GM12878 (cell line): ENCODE results near the gene SUOX. TPM values are rescaled to one million over a fixed set of nuclear protein-coding genes. Genes with fewer than 3 reads are reported as not detected.

Source experiments
- ATAC-seq: fragments of 200-7000 bp; cut with Tn5 transposase; 3 replicates; pipeline ENCODE4 v1.9.1; 2020; ENCODE audit warnings: mild to moderate bottlenecking, moderate library complexity
- BruUV-seq: library from RNA; stranded (reverse); fragments of 400-500 nt; replicated peaks from 2 replicates; lab custom pipeline; 2021; lab: Mats Ljungman, UMichigan
- CTCF ChIA-PET: fragments of 300-600 bp; sonication (Branson Sonifier 250); formaldehyde crosslinking; extraction: SDS; loops from one replicate; lab custom pipeline; 2021; ENCODE audit warnings: inconsistent platforms; lab: Yijun Ruan, JAX
- POLR2A ChIA-PET: fragments of 350-600 bp; formaldehyde crosslinking; extraction: SDS; loops from one replicate; lab custom pipeline; 2021; ENCODE audit warnings: inconsistent platforms; lab: Charles Lee
- RAD21 ChIA-PET: fragments of 300-600 bp; sonication (Branson Sonifier 250); formaldehyde crosslinking; loops from one replicate; lab custom pipeline; 2023; ENCODE audit warnings: antibody characterized with exemption; ENCODE audit not compliant: unreplicated experiment; lab: Charles Lee
- SMC1A ChIA-PET: fragments of 300-600 bp; sonication (Branson Sonifier 250); formaldehyde crosslinking; loops from one replicate; lab custom pipeline; 2023; ENCODE audit not compliant: unreplicated experiment, uncharacterized antibody; lab: Charles Lee
- DNase-seq: peaks from one replicate; pipeline ENCODE4 v3.0.0-alpha.2; 2011; ENCODE audit warnings: low read depth, low spot score
- FAIRE-seq: peaks from 3 replicates; lab custom pipeline; 2011; peaks lifted over from hg19 to GRCh38; lab: Jason Lieb, UNC
- H2AFZ ChIP-seq: 2 replicates; pipeline ENCODE4 v1.6.0; 2011; ENCODE audit warnings: low read depth, low read length, control low read depth; ENCODE audit not compliant: control insufficient read depth
- H3K27ac ChIP-seq: 2 replicates; pipeline ENCODE4 v1.5.1; 2011; ENCODE audit warnings: control low read depth; ENCODE audit not compliant: control insufficient read depth, insufficient read depth
- H3K27me3 ChIP-seq, 2 experiments: replicated peaks in 1 of 2; 2 replicates each; pipeline versions ENCODE4 v1.6.0 to v1.6.1; 2011; ENCODE audit warnings: low read length in 1 of 2; ENCODE audit not compliant: control insufficient read depth in 2 of 2, insufficient read depth in 2 of 2
- H3K36me3 ChIP-seq, 2 experiments: 2 replicates each; pipeline ENCODE4 v1.5.1; 2011; ENCODE audit warnings: low read length in 1 of 2; ENCODE audit not compliant: control insufficient read depth in 2 of 2, insufficient read depth in 2 of 2
- H3K4me1 ChIP-seq: 2 replicates; pipeline ENCODE4 v1.6.1; 2011; ENCODE audit warnings: mild to moderate bottlenecking, low read length, moderate library complexity, mixed read lengths; ENCODE audit not compliant: control insufficient read depth, insufficient read depth
- H3K4me2 ChIP-seq: 2 replicates; pipeline ENCODE4 v1.6.0; 2011; ENCODE audit warnings: control low read depth; ENCODE audit not compliant: control insufficient read depth, insufficient read depth
- H3K4me3 ChIP-seq: fragments of 200-600 bp; sonication (generic); 2 replicates; pipeline ENCODE4 v1.5.1; 2016
- H3K79me2 ChIP-seq: 2 replicates; pipeline ENCODE4 v1.6.0; 2011; ENCODE audit warnings: low read length; ENCODE audit not compliant: control insufficient read depth, insufficient read depth
- H3K9ac ChIP-seq: 2 replicates; pipeline ENCODE4 v1.8.0; 2011; ENCODE audit warnings: low read length, control low read depth, mixed read lengths; ENCODE audit not compliant: control insufficient read depth, insufficient read depth
- H3K9me3 ChIP-seq: replicated peaks from 3 replicates; pipeline ENCODE4 v1.5.1; 2011; ENCODE audit warnings: mild to moderate bottlenecking, low read length; ENCODE audit not compliant: control insufficient read depth, insufficient read depth
- H4K20me1 ChIP-seq: 2 replicates; pipeline ENCODE4 v1.6.0; 2011; ENCODE audit not compliant: control insufficient read depth, insufficient read depth
- EGR1 ChIP-seq, 2 experiments: IDR thresholded peaks; 1 replicate in 1 of 2; 2 replicates in 1 of 2; pipeline ENCODE4 v1.6.1; 2011 to 2012; ENCODE audit warnings: low read depth in 2 of 2, low read length in 2 of 2, borderline replicate concordance in 1 of 2, mild to moderate bottlenecking in 1 of 2, moderate library complexity in 1 of 2
- NFYA ChIP-seq: IDR thresholded peaks from 2 replicates; pipeline ENCODE4 v1.6.1; 2011; ENCODE audit warnings: low read depth, mild to moderate bottlenecking, low read length, improper control_type of control experiment, borderline replicate concordance
- NFYB ChIP-seq: IDR thresholded peaks from 2 replicates; pipeline ENCODE4 v1.6.1; 2011; ENCODE audit warnings: low read depth, mild to moderate bottlenecking, low read length, improper control_type of control experiment, moderate library complexity; ENCODE audit not compliant: insufficient read depth
- NR2C2 ChIP-seq: IDR thresholded peaks from 2 replicates; pipeline ENCODE4 v1.6.1; 2011; ENCODE audit warnings: borderline replicate concordance, low read depth; ENCODE audit not compliant: control insufficient read depth, insufficient read length
- SIN3A ChIP-seq: IDR thresholded peaks from 2 replicates; pipeline ENCODE4 v1.6.1; 2012; ENCODE audit warnings: low read depth, low read length, improper control_type of control experiment
- SP1 ChIP-seq: IDR thresholded peaks from one replicate; pipeline ENCODE4 v1.6.1; 2011; ENCODE audit warnings: low read depth, low read length
- SPI1 ChIP-seq: IDR thresholded peaks from 2 replicates; pipeline ENCODE4 v1.6.1; 2011; ENCODE audit warnings: low read depth, mild to moderate bottlenecking, low read length, moderate library complexity, borderline replicate concordance; ENCODE audit not compliant: insufficient read depth
- SUPT20H ChIP-seq: IDR thresholded peaks from 2 replicates; pipeline ENCODE4 v1.6.1; 2011; ENCODE audit warnings: low read depth, mild to moderate bottlenecking, low read length, moderate library complexity, borderline replicate concordance; ENCODE audit not compliant: control insufficient read depth
- WGBS: methylation state at CpG from one replicate; pipeline ENCODE4 v1.1.6; 2016; ENCODE audit warnings: low lambda C conversion rate; ENCODE audit not compliant: insufficient replicate concordance, insufficient coverage; ENCODE audit errors: missing lambda C conversion rate; 5-methylcytosine and 5-hydroxymethylcytosine counted together
- in situ Hi-C: fragments of 300-500 bp; cut with MboI; formaldehyde crosslinking; loops from 9 replicates; pipeline ENCODE4 v1.14.3; 2018; ENCODE audit warnings: mixed read lengths
- intact Hi-C: fragments of 100-400 bp; cut with micrococcal nuclease; formaldehyde crosslinking; loops from one replicate; pipeline ENCODE4 v1.14.2; 2022; ENCODE audit not compliant: unreplicated experiment
- polyA plus RNA-seq, 11 experiments: library from polyadenylated mRNA; depleted of rRNA in 4 of 11; unstranded in 6 of 11; stranded (reverse) in 5 of 11; fragments of >200 nt; fragmentation: Nextera tagmentation in 4 of 11; fragmentation: Illumina TruSeq in 1 of 11; extraction: Ambion mirVana in 4 of 11; extraction: Trizol in 1 of 11; gene quantifications; 1 replicate in 1 of 11; 2 replicates in 10 of 11; pipeline versions ENCODE4 v1.2.1 to v1.2.3, GENCODE V29; 2011 to 2016; ENCODE audit warnings: inconsistent platforms in 2 of 11, missing spikeins in 2 of 11, low read depth in 1 of 11
- total RNA-seq, 4 experiments: library from RNA; depleted of rRNA in 3 of 4; stranded (reverse); fragments of >200 nt in 3 of 4; fragmentation: Illumina TruSeq in 1 of 4; extraction: Trizol in 1 of 4; gene quantifications; 2 replicates each; pipeline versions ENCODE4 v1.2.1 to v1.2.3, GENCODE V29; 2013 to 2021
- TF ChIP-seq, protein P1 (sequence below): fragments of 450-650 bp; IDR thresholded peaks from 2 replicates; pipeline ENCODE4 v1.6.1; 2017; ENCODE audit warnings: mild to moderate bottlenecking, low read depth, inconsistent platforms; ENCODE audit not compliant: poor library complexity, severe bottlenecking

The SUOX gene
- total and polyA plus RNA-seq, 10 of the 15 experiments (the other 5 are each of a cell fraction or from before 2014, with no cell fraction given) = 5.1 to 18.8 (median 13.4) TPM

DNA sequence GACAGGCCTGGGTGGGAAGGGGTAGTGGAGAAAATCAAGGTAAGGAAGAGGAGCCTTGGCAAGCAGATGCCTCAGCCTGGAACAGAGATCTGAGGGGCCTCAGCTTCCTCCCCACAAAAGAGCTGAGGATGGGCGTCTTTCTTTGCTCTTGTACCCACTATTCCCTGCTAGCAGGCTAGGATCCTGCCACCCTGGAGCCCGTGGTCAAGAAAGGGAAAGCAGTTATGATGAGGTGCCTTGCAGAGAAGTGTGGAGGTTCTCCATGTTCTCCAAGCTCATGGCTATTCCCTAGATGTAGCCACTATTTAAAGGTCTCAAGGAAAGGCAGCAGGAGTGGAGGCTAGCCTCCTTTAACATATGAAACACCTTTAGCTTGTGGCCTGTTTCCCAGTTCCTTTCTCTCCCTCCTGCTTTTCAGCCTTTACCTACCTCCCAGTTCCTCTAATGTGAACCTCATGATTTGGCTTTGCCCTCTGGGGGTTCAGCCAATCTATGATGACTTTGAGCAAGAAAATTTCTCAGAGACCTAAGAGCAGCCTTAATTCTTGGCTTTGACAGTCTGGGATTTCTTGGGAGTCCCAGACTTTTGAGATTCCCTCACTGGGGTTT is 24.9 kb downstream of the SUOX start:
- CTCF ChIA-PET = no interaction called here
- no peaks in the 10 kb centered on the region for H3K9me3 ChIP-seq
- H3K4me2 ChIP-seq = no peak overlapping the region
- no peak overlapping the region for H3K27ac ChIP-seq
- H3K9ac ChIP-seq = no peak overlapping the region; the same call in 1 of the 2 replicates
- DNase-seq (no peak), ATAC-seq (no peak), FAIRE-seq (no peak)
- no peaks in the 10 kb centered on the region for H3K27me3 ChIP-seq
- intact Hi-C loops (no loop called here), in situ Hi-C loops (no loop called here)
- RAD21 ChIA-PET = no interaction called here
- H3K36me3 ChIP-seq = no peaks in the 10 kb centered on the region
- POLR2A ChIA-PET = interaction anchor here (0.5 to 0.6 kb wide), 4 partner anchors 16 to 1548 kb away, joined by 3 to 7 read pairs (median 4); no protein-coding TSS in a partner anchor
- H2AFZ ChIP-seq = no peak overlapping the region
- H3K4me1 ChIP-seq = peaks cover 7% of the 10 kb centered on the region
- no TSS peak for BruUV-seq
- H3K79me2 ChIP-seq = no peaks in the 10 kb centered on the region
- no peaks in the 10 kb centered on the region for H4K20me1 ChIP-seq
- H3K4me3 ChIP-seq = no peak overlapping the region
- TF ChIP-seq NFYB = no peak
- TF ChIP-seq SPI1 = peak; percentile 78
- WGBS = 68% methylated on average over 2 of the region's 2 CpGs
- SMC1A ChIA-PET = interaction anchor here (0.9 to 1.6 kb wide), 2 partner anchors 13 to 195 kb away, joined by 3 to 4 read pairs; no protein-coding TSS in a partner anchor

DNA sequence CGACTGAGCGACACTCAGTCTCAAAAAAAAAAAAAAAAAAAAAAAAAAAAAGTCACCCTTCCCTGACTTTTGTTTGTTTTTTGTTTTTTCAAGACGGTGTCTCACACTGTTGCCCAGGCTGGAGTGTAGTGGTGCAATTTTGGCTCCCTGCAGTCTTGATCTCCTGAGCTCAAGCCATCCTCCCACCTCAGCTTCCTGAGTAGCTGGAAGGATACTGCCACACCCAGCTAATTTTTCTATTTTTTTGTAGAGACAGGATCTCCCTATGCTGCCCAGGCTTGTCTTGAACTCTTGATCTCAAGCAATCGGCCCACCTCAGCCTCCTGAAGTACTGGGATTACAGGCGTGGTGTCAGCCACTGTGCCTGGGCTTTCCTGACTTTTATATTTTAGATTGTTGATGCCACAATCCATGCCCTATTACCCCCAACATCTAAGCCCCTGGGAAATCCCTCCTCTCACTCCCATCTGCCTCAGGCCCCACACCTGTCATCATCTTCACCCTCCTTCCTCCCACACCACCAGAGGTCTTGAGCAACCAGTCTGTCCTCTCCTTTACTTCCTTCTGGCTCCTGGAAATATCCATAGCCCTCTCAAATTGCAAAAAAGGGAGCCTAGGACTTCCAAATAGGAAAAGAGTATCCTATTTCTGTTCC is 31.6 kb downstream of the SUOX start:
- Histone ChIP-seq H3K27me3 (no peaks in the 10 kb centered on the region), H3K79me2 (no peaks in the 10 kb centered on the region), H3K9ac (no peak overlapping the region), H2AFZ (no peak overlapping the region), H3K9me3 (no peaks in the 10 kb centered on the region), H3K4me2 (no peak overlapping the region), H4K20me1 (no peaks in the 10 kb centered on the region), H3K27ac (no peak overlapping the region), H3K4me3 (no peak overlapping the region), H3K36me3 (no peaks in the 10 kb centered on the region), H3K4me1 (no peaks in the 10 kb centered on the region)
- POLR2A ChIA-PET = interaction anchor here (0.5 to 0.7 kb wide), 4 partner anchors 15 to 159 kb away, joined by 3 to 8 read pairs (median 4); no protein-coding TSS in a partner anchor
- CTCF ChIA-PET = interaction anchor here (0.7 to 6.1 kb wide), 20 partner anchors 8 to 290 kb away, joined by 3 to 107 read pairs (median 7); partner anchors contain the start of genes IKZF4, ORMDL2, RAB5B and SARNP
- FAIRE-seq = no peak
- no peak for DNase-seq
- SMC1A ChIA-PET = interaction anchor here (1.0 to 2.1 kb wide), 12 partner anchors 9 to 290 kb away, joined by 3 to 15 read pairs (median 4); partner anchors contain the start of gene SUOX
- in situ Hi-C loops (no loop called here), intact Hi-C loops (loop anchor here (1.0 kb wide), 2 partner anchors 32 to 290 kb away; no protein-coding TSS in a partner anchor)
- WGBS = 89% methylated on average over 3 of the region's 5 CpGs
- ATAC-seq = no peak
- BruUV-seq = no TSS peak
- RAD21 ChIA-PET = interaction anchor here (0.7 to 2.6 kb wide), 8 partner anchors 11 to 290 kb away, joined by 3 to 44 read pairs (median 6); partner anchors contain the start of genes ORMDL2, SARNP and SUOX
- no peak for TF ChIP-seq NR2C2
- no peak for TF ChIP-seq SUPT20H
- no peak for TF ChIP-seq SP1
- TF ChIP-seq, protein P1, sequence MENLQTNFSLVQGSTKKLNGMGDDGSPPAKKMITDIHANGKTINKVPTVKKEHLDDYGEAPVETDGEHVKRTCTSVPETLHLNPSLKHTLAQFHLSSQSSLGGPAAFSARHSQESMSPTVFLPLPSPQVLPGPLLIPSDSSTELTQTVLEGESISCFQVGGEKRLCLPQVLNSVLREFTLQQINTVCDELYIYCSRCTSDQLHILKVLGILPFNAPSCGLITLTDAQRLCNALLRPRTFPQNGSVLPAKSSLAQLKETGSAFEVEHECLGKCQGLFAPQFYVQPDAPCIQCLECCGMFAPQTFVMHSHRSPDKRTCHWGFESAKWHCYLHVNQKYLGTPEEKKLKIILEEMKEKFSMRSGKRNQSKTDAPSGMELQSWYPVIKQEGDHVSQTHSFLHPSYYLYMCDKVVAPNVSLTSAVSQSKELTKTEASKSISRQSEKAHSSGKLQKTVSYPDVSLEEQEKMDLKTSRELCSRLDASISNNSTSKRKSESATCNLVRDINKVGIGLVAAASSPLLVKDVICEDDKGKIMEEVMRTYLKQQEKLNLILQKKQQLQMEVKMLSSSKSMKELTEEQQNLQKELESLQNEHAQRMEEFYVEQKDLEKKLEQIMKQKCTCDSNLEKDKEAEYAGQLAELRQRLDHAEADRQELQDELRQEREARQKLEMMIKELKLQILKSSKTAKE = no peak
- TF ChIP-seq NFYA = no peak
- TF ChIP-seq SIN3A = no peak
- no peak for TF ChIP-seq EGR1 (IDR thresholded peaks at IDR 0.05; ENCODE audit: borderline replicate concordance in 1 of 2, low read depth in 2 of 2, low read length in 2 of 2)
